ENCODE results near the gene CALML5. TPM values are rescaled to one million over a fixed set of nuclear protein-coding genes. Genes with fewer than 3 reads are reported as not detected.

CALML5 gene
- total RNA-seq, 1 donor from 2014 or later, result not detected

GRCh38 chr10:5503477-5503835 lies 4.1 kb upstream of the CALML5 start:
- H3K9me3 Mint-ChIP-seq, result peaks cover 3% of the 10 kb centered on the region
- Histone ChIP-seq H3K4me2 (no peak overlapping the region), H4K20me1 (ENCODE audit: low read depth) (no peaks in the 10 kb centered on the region), H3K9me3 (ENCODE audit: low read depth) (no peaks in the 10 kb centered on the region), H3K27me3 (no peaks in the 10 kb centered on the region), H2AFZ (replicated peaks) (no peak overlapping the region), H3K4me3 (no peak overlapping the region), H3F3A (ENCODE audit: low read depth) (no peaks in the 10 kb centered on the region), H3K4me1 (no peaks in the 10 kb centered on the region), H3K9ac (no peak overlapping the region), H3K79me2 (ENCODE audit: low read depth) (no peaks in the 10 kb centered on the region), H3K36me3 (no peaks in the 10 kb centered on the region), H3K27ac (no peak overlapping the region)
- DNase-seq (ENCODE audit: low spot score), result no peak
- no peaks in the 10 kb centered on the region for H3K36me3 Mint-ChIP-seq
- H3K27me3 Mint-ChIP-seq (ENCODE audit: insufficient read depth, low read depth), result peaks cover 11% of the 10 kb centered on the region
- H3K27ac Mint-ChIP-seq, result no peak overlapping the region
- H3K4me1 Mint-ChIP-seq, result peaks cover 8% of the 10 kb centered on the region
- no peak overlapping the region for H3K4me3 Mint-ChIP-seq
- TF ChIP-seq CTCF (IDR thresholded peaks at IDR 0.05), result no peak
- no peak for TF ChIP-seq EZH2phosphoT487 (IDR thresholded peaks at IDR 0.05)
- TF ChIP-seq EZH2 (IDR thresholded peaks at IDR 0.05), result no peak

- H2AFZ ChIP-seq (replicated peaks), result no peak overlapping the region
- H3K9ac ChIP-seq, result no peak overlapping the region
- H3K9me3 ChIP-seq (ENCODE audit: low read depth), result no peaks in the 10 kb centered on the region
- no peak overlapping the region for H3K4me3 ChIP-seq
- H3K4me2 ChIP-seq, result no peak overlapping the region
- H4K20me1 ChIP-seq (ENCODE audit: low read depth), result no peaks in the 10 kb centered on the region
- peaks cover 10% of the 10 kb centered on the region for H3K27me3 Mint-ChIP-seq (ENCODE audit: insufficient read depth, low read depth)
- H3K27me3 ChIP-seq, result no peaks in the 10 kb centered on the region
- no peaks in the 10 kb centered on the region for H3K79me2 ChIP-seq (ENCODE audit: low read depth)
- no peaks in the 10 kb centered on the region for H3K36me3 ChIP-seq
- no peaks in the 10 kb centered on the region for H3K36me3 Mint-ChIP-seq
- H3F3A ChIP-seq (ENCODE audit: low read depth), result no peaks in the 10 kb centered on the region
- no peak overlapping the region for H3K4me3 Mint-ChIP-seq
- H3K4me1 Mint-ChIP-seq, result peaks cover 8% of the 10 kb centered on the region
- H3K27ac ChIP-seq, result no peak overlapping the region
- H3K27ac Mint-ChIP-seq, result no peak overlapping the region
- H3K4me1 ChIP-seq, result no peaks in the 10 kb centered on the region
- no peak for DNase-seq (ENCODE audit: low spot score)
- no peak for TF ChIP-seq EZH2phosphoT487 (IDR thresholded peaks at IDR 0.05)
- no peak for TF ChIP-seq EZH2 (IDR thresholded peaks at IDR 0.05)
- TF ChIP-seq CTCF (IDR thresholded peaks at IDR 0.05), result no peak
- H3K9me3 Mint-ChIP-seq, result peaks cover 3% of the 10 kb centered on the region
Observed at GRCh38 chr10:5502571-5503476, 3.5 kb upstream of the CALML5 start.

- H2AFZ ChIP-seq (replicated peaks), result no peak overlapping the region
- no peaks in the 10 kb centered on the region for H3K9me3 ChIP-seq (ENCODE audit: low read depth)
- Mint-ChIP-seq H3K4me1 (peaks cover 8% of the 10 kb centered on the region), H3K36me3 (no peaks in the 10 kb centered on the region), H3K27me3 (ENCODE audit: insufficient read depth, low read depth) (peaks cover 10% of the 10 kb centered on the region), H3K4me3 (no peak overlapping the region), H3K27ac (no peak overlapping the region), H3K9me3 (peaks cover 3% of the 10 kb centered on the region)
- H3K4me3 ChIP-seq, result no peak overlapping the region
- no peaks in the 10 kb centered on the region for H3F3A ChIP-seq (ENCODE audit: low read depth)
- no peaks in the 10 kb centered on the region for H3K36me3 ChIP-seq
- no peak overlapping the region for H3K4me2 ChIP-seq
- no peak overlapping the region for H3K9ac ChIP-seq
- H3K27ac ChIP-seq, result no peak overlapping the region
- no peaks in the 10 kb centered on the region for H4K20me1 ChIP-seq (ENCODE audit: low read depth)
- no peak for DNase-seq (ENCODE audit: low spot score)
- no peaks in the 10 kb centered on the region for H3K27me3 ChIP-seq
- no peaks in the 10 kb centered on the region for H3K4me1 ChIP-seq
- H3K79me2 ChIP-seq (ENCODE audit: low read depth), result no peaks in the 10 kb centered on the region
- TF ChIP-seq CTCF (IDR thresholded peaks at IDR 0.05), result no peak
- TF ChIP-seq EZH2 (IDR thresholded peaks at IDR 0.05), result no peak
- TF ChIP-seq EZH2phosphoT487 (IDR thresholded peaks at IDR 0.05), result no peak
Observed at GRCh38 chr10:5502061-5502521, 2.7 kb upstream of the CALML5 start.

Measured in neural progenitor cell (in vitro differentiated cells).